C4-2B (cell line): ENCODE data around the gene SLC8A1.

Source experiments
- ZFX ChIP-seq: fragments of 450-650 bp; IDR thresholded peaks from 2 replicates; pipeline ENCODE4 v1.6.1; 2017
- TF ChIP-seq, protein P1 (sequence below): fragments of 450-650 bp; conservative IDR thresholded peaks from 2 replicates; pipeline ENCODE4 v1.5.1; 2017; ENCODE audit warnings: mild to moderate bottlenecking

DNA sequence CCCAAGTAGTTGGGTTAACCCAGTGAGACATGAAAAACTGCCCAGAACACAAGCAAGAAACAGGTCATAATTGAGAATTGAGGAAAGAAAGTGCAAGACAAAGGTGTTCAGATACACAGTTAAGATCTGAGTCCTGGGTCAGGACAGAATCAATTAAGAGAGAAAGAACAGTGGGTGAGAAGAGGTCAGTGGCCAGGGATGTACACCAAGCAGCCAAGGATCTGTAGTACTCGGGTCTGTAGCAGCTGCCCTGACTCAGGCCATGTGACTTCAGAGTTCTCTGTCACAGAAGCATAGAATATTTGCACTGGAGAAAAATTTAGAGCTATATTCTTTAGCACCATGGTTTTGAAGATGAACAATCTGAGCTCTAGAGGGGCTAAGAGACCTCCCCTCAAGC lies 141.6 kb downstream of the SLC8A1 start:
- TF ChIP-seq, protein P1, sequence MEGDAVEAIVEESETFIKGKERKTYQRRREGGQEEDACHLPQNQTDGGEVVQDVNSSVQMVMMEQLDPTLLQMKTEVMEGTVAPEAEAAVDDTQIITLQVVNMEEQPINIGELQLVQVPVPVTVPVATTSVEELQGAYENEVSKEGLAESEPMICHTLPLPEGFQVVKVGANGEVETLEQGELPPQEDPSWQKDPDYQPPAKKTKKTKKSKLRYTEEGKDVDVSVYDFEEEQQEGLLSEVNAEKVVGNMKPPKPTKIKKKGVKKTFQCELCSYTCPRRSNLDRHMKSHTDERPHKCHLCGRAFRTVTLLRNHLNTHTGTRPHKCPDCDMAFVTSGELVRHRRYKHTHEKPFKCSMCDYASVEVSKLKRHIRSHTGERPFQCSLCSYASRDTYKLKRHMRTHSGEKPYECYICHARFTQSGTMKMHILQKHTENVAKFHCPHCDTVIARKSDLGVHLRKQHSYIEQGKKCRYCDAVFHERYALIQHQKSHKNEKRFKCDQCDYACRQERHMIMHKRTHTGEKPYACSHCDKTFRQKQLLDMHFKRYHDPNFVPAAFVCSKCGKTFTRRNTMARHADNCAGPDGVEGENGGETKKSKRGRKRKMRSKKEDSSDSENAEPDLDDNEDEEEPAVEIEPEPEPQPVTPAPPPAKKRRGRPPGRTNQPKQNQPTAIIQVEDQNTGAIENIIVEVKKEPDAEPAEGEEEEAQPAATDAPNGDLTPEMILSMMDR, result no peak
- no peak for TF ChIP-seq ZFX
